GM12891 (cell line): ENCODE measurements around the gene BCKDK.

ENCODE experiments used
- PAX5 ChIP-seq: IDR thresholded peaks from 2 replicates; pipeline ENCODE4 v1.6.1; 2011; ENCODE audit warnings: low read length, moderate library complexity, mild to moderate bottlenecking; ENCODE audit not compliant: insufficient read depth, severe bottlenecking
- POLR2A ChIP-seq: IDR thresholded peaks from 2 replicates; pipeline ENCODE4 v1.6.1; 2011; ENCODE audit warnings: low read depth, low read length, control low read depth
- POLR2AphosphoS5 ChIP-seq: IDR thresholded peaks from 2 replicates; pipeline ENCODE4 v1.6.1; 2011; ENCODE audit warnings: low read depth, low read length, control low read depth
- POU2F2 ChIP-seq: IDR thresholded peaks from 2 replicates; pipeline ENCODE4 v1.6.1; 2011; ENCODE audit warnings: low read depth, mild to moderate bottlenecking, control low read depth, low read length, moderate library complexity
- SPI1 ChIP-seq: IDR thresholded peaks from 2 replicates; pipeline ENCODE4 v1.6.1; 2011; ENCODE audit warnings: low read depth, low read length, control low read depth
- TAF1 ChIP-seq: IDR thresholded peaks from 2 replicates; pipeline ENCODE4 v1.6.1; 2011; ENCODE audit warnings: low read depth, low read length, control low read depth

GRCh38 chr16:31132303-31132979, 24.3 kb downstream of the BCKDK start:
- TF ChIP-seq TAF1 (no peak), POLR2A (no peak), SPI1 (no peak), POLR2AphosphoS5 (no peak), PAX5 (no peak), POU2F2 (no peak)
